Endothelial cell of umbilical vein (primary cell): ENCODE measurements around the gene GEMIN4. TPM values are rescaled to one million over a fixed set of nuclear protein-coding genes. Genes with fewer than 3 reads are reported as not detected.

ENCODE experiments used
- BruUV-seq: library from RNA; stranded (reverse); fragments of 400-500 nt; replicated peaks from 2 replicates; lab custom pipeline; 2021; lab: Mats Ljungman, UMichigan
- CTCF ChIA-PET: fragments of 300-600, 350-600 bp; sonication (Branson Sonifier 250); formaldehyde crosslinking; loops from one replicate; lab custom pipeline; 2021; ENCODE audit warnings: antibody characterized with exemption, inconsistent platforms; lab: Charles Lee
- POLR2A ChIA-PET: fragments of 300-600, 350-600 bp; sonication (Branson Sonifier 250); formaldehyde crosslinking; loops from one replicate; lab custom pipeline; 2021; ENCODE audit warnings: antibody characterized with exemption, inconsistent platforms; lab: Charles Lee
- DNase-seq: peaks from one replicate; pipeline ENCODE4 v3.0.0-alpha.2; 2011; ENCODE audit warnings: low read depth, low spot score
- FAIRE-seq: peaks from 2 replicates; lab custom pipeline; 2011; peaks lifted over from hg19 to GRCh38; lab: Jason Lieb, UNC
- H2AFZ ChIP-seq: 2 replicates; pipeline ENCODE4 v1.6.0; 2012; ENCODE audit warnings: low read depth, low read length, control low read depth, inconsistent platforms
- H3K27ac ChIP-seq: 2 replicates; pipeline ENCODE4 v1.5.1; 2011; ENCODE audit warnings: low read depth, mild to moderate bottlenecking, control low read depth, low read length, moderate library complexity; ENCODE audit not compliant: insufficient read depth
- H3K27me3 ChIP-seq, 2 experiments: 2 replicates each; pipeline versions ENCODE4 v1.6.0 to v1.6.1; 2011; ENCODE audit warnings: low read length in 2 of 2, mixed read lengths in 1 of 2; ENCODE audit not compliant: control insufficient read depth in 2 of 2, insufficient read depth in 2 of 2
- H3K36me3 ChIP-seq, 2 experiments: 2 replicates in 1 of 2; 3 replicates in 1 of 2; pipeline ENCODE4 v1.5.1; 2011; ENCODE audit warnings: low read length in 2 of 2, mild to moderate bottlenecking in 1 of 2, moderate library complexity in 1 of 2; ENCODE audit not compliant: control insufficient read depth in 2 of 2, insufficient read depth in 2 of 2; ENCODE audit errors: extremely low read depth in 1 of 2
- H3K4me1 ChIP-seq: 3 replicates; pipeline ENCODE4 v1.5.1; 2011; ENCODE audit warnings: mild to moderate bottlenecking, low read length; ENCODE audit not compliant: control insufficient read depth, insufficient read depth; ENCODE audit errors: extremely low read depth
- H3K4me2 ChIP-seq: 2 replicates; pipeline ENCODE4 v1.6.1; 2011; ENCODE audit warnings: low read length, control low read depth, mixed read lengths; ENCODE audit not compliant: insufficient read depth
- H3K4me3 ChIP-seq, 3 experiments: fragments of 200-600 bp in 1 of 3; sonication (generic), shearing (Covaris generic) in 1 of 3; replicated peaks in 1 of 3; 2 replicates each; pipeline ENCODE4 v1.5.1; 2011 to 2016; ENCODE audit warnings: control low read depth in 3 of 3, low read length in 3 of 3, mild to moderate bottlenecking in 2 of 3, inconsistent platforms in 1 of 3, low read depth in 1 of 3, moderate library complexity in 1 of 3; ENCODE audit not compliant: insufficient read depth in 1 of 3
- H3K79me2 ChIP-seq: 2 replicates; pipeline ENCODE4 v1.6.0; 2012; ENCODE audit warnings: low read length, inconsistent platforms; ENCODE audit not compliant: control insufficient read depth, insufficient read depth
- H3K9ac ChIP-seq: replicated peaks from 2 replicates; pipeline ENCODE3; 2011; ENCODE audit warnings: low read length, control low read depth; ENCODE audit not compliant: insufficient read depth; ENCODE audit errors: extremely low read depth
- H3K9me1 ChIP-seq: replicated peaks from 3 replicates; pipeline ENCODE4 v1.6.0; 2011; ENCODE audit warnings: mild to moderate bottlenecking, low read length; ENCODE audit not compliant: control insufficient read depth, insufficient read depth; ENCODE audit errors: extremely low read depth
- H3K9me3 ChIP-seq: replicated peaks from 2 replicates; pipeline ENCODE4 v1.5.1; 2012; ENCODE audit warnings: low read length, inconsistent platforms; ENCODE audit not compliant: control insufficient read depth, insufficient read depth
- H4K20me1 ChIP-seq: replicated peaks from 2 replicates; pipeline ENCODE3; 2011; ENCODE audit warnings: mild to moderate bottlenecking, low read length; ENCODE audit not compliant: control insufficient read depth, insufficient read depth; ENCODE audit errors: extremely low read depth
- EZH2 ChIP-seq: IDR thresholded peaks from 2 replicates; pipeline ENCODE4 v1.6.1; 2012; ENCODE audit warnings: borderline replicate concordance, low read depth, mild to moderate bottlenecking, moderate library complexity, low read length, inconsistent platforms; ENCODE audit not compliant: severe bottlenecking
- FOS ChIP-seq: IDR thresholded peaks from 2 replicates; pipeline ENCODE4 v1.6.1; 2011; ENCODE audit warnings: mild to moderate bottlenecking, low read length, moderate library complexity, borderline replicate concordance; ENCODE audit not compliant: insufficient read depth
- GATA2 ChIP-seq: IDR thresholded peaks from 2 replicates; pipeline ENCODE4 v1.7.0; 2011; ENCODE audit warnings: low read depth, mild to moderate bottlenecking, moderate library complexity, mixed read lengths, low read length; ENCODE audit not compliant: insufficient read length, insufficient read depth
- JUN ChIP-seq: IDR thresholded peaks from 2 replicates; pipeline ENCODE4 v1.6.1; 2011; ENCODE audit warnings: borderline replicate concordance, low read depth; ENCODE audit not compliant: insufficient read length, insufficient read depth
- MYC ChIP-seq: IDR thresholded peaks from one replicate; pipeline ENCODE4 v1.6.1; 2011; ENCODE audit warnings: mild to moderate bottlenecking, low read depth, low read length
- POLR2A ChIP-seq: IDR thresholded peaks from 2 replicates; pipeline ENCODE4 v1.6.1; 2012; ENCODE audit warnings: low read depth, mild to moderate bottlenecking, control low read depth, low read length
- POLR2AphosphoS5 ChIP-seq: IDR thresholded peaks from 2 replicates; pipeline ENCODE4 v1.6.1; 2012; ENCODE audit warnings: low read depth, mild to moderate bottlenecking, control low read depth, low read length, moderate library complexity; ENCODE audit not compliant: insufficient read depth
- dilution Hi-C: fragments of 300-500 bp; cut with MboI; formaldehyde crosslinking; loops from one replicate; pipeline ENCODE4 v1.15.0; 2019; ENCODE audit warnings: low sequenced_read_pairs; ENCODE audit not compliant: extremely low pct_ligation_motif_present
- intact Hi-C: fragments of 100-400 bp; cut with micrococcal nuclease; formaldehyde crosslinking; loops from one replicate; pipeline ENCODE4 v1.10.0; 2022
- polyA plus RNA-seq, 4 experiments: library from polyadenylated mRNA; depleted of rRNA in 3 of 4; stranded (reverse) in 3 of 4; unstranded in 1 of 4; fragments of >200 nt; gene quantifications; 2 replicates each; pipeline versions ENCODE4 v1.2.1 to v1.2.3, GENCODE V29; 2011 to 2012; ENCODE audit warnings: missing spikeins in 1 of 4
- total RNA-seq: library from RNA; stranded (reverse); gene quantifications from 2 replicates; pipeline ENCODE4 v1.2.3, GENCODE V29; 2021
- TF ChIP-seq, protein P1 (sequence below), 2 donors: IDR thresholded peaks; 1 replicate in 1 of 2; 2 replicates in 1 of 2; pipeline ENCODE4 v1.5.1; 2011; ENCODE audit warnings: low read length in 2 of 2, mild to moderate bottlenecking in 2 of 2, moderate library complexity in 2 of 2, control low read depth in 1 of 2, inconsistent platforms in 1 of 2, low read depth in 1 of 2; ENCODE audit not compliant: insufficient read depth in 1 of 2; ENCODE audit errors: extremely low read depth in 1 of 2
- TF ChIP-seq, protein P2 (sequence below): IDR thresholded peaks from 2 replicates; pipeline ENCODE4 v1.6.1; 2011; ENCODE audit not compliant: insufficient read depth, insufficient read length

Gene GEMIN4
- total and polyA plus RNA-seq, 2 donors (not counting 3 experiments of a cell fraction or from before 2014, with no cell fraction given) = 23.5 to 29.9 TPM

DNA sequence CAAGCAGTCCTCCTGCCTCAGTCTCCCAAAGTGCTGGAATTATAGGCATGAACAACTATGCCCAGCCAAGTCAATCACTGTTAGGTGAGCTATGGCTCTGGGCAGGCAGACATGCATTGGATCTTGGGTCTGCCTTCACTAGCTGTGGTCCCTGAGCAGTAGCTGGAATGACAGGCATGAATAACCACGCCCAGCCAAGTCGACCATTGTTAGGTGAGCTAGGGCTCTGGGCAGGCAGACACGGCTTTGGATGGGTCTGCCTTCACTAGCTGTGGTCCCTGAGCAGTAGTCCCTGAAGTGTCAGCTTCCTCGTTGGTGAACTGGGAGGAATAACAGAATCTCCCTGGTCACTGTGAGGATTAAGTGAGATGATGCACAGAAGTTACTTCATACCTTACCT lies 36.5 kb upstream of the GEMIN4 start:
- peaks cover 15% of the 10 kb centered on the region for H3K79me2 ChIP-seq
- no TSS peak for BruUV-seq
- intact Hi-C loops = no loop called here
- FAIRE-seq (no peak), DNase-seq (no peak)
- ChIA-PET POLR2A (interaction anchor here (0.6 to 0.7 kb wide), 2 partner anchors 114 to 121 kb away, joined by 5 to 7 read pairs; no protein-coding TSS in a partner anchor), CTCF (interaction anchor here (0.8 to 1.8 kb wide), 2 partner anchors 192 to 208 kb away, joined by 3 to 6 read pairs; partner anchors contain the start of gene TIMM22)
- H4K20me1 ChIP-seq = no peaks in the 10 kb centered on the region
- H2AFZ ChIP-seq = no peak overlapping the region
- H3K4me1 ChIP-seq = peaks cover 5% of the 10 kb centered on the region
- no peaks in the 10 kb centered on the region for H3K9me1 ChIP-seq
- dilution Hi-C loops = loop anchor here (25.0 kb wide), 1 partner anchor 199 kb away; the partner anchor contains the start of genes NXN and TIMM22
- no peak overlapping the region for H3K4me3 ChIP-seq
- no peaks in the 10 kb centered on the region for H3K9me3 ChIP-seq
- no peaks in the 10 kb centered on the region for H3K27me3 ChIP-seq
- TF ChIP-seq GATA2 = no peak
- no peak for TF ChIP-seq FOS
- no peak overlapping the region for H3K4me2 ChIP-seq
- H3K27ac ChIP-seq = no peak overlapping the region
- peaks cover 15% of the 10 kb centered on the region in 2 experiments for H3K36me3 ChIP-seq
- no peak overlapping the region for H3K9ac ChIP-seq

DNA sequence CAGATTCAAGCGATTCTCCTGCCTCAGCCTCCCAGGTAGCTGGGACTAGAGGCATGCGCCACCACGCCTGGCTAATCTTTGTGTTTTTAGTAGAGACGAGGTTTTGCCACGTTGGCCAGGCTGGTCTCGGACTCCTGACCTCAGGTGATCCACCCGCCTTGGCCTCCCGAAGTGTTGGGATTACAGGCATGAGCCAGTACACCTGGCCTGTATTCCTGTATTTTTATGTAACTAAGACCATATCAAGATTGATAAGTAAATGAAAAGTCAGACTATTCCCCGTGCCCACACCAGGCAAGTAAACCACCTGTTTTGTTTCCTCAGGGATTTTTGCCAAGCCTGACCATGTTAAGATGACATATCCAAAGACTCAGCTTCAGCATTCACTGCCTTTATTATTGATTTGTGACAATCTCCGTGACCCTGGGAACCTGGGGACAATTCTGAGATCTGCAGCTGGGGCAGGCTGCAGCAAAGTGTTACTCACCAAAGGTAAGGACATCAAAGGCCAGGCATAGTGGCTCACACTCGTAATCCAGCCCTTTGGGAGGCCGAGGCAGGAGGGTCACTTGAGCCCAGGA lies 35.7 kb upstream of the GEMIN4 start:
- H3K4me2 ChIP-seq = no peak overlapping the region
- peaks cover 12% of the 10 kb centered on the region for H3K4me1 ChIP-seq
- no peak for TF ChIP-seq GATA2
- TF ChIP-seq EZH2 = no peak
- no peak for TF ChIP-seq POLR2AphosphoS5
- TF ChIP-seq POLR2A = no peak
- TF ChIP-seq, protein P1, sequence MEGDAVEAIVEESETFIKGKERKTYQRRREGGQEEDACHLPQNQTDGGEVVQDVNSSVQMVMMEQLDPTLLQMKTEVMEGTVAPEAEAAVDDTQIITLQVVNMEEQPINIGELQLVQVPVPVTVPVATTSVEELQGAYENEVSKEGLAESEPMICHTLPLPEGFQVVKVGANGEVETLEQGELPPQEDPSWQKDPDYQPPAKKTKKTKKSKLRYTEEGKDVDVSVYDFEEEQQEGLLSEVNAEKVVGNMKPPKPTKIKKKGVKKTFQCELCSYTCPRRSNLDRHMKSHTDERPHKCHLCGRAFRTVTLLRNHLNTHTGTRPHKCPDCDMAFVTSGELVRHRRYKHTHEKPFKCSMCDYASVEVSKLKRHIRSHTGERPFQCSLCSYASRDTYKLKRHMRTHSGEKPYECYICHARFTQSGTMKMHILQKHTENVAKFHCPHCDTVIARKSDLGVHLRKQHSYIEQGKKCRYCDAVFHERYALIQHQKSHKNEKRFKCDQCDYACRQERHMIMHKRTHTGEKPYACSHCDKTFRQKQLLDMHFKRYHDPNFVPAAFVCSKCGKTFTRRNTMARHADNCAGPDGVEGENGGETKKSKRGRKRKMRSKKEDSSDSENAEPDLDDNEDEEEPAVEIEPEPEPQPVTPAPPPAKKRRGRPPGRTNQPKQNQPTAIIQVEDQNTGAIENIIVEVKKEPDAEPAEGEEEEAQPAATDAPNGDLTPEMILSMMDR (IDR thresholded peaks at IDR 0.05; ENCODE audit: extremely low read depth in 1 of 2, insufficient read depth in 1 of 2, low read depth in 1 of 2, low read length in 2 of 2) = no peak
- TF ChIP-seq MYC = no peak
- TF ChIP-seq JUN = no peak
- TF ChIP-seq FOS = no peak
- TF ChIP-seq, protein P2, sequence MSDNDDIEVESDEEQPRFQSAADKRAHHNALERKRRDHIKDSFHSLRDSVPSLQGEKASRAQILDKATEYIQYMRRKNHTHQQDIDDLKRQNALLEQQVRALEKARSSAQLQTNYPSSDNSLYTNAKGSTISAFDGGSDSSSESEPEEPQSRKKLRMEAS = no peak
- no peak overlapping the region for H3K4me3 ChIP-seq
- H3K9ac ChIP-seq = no peak overlapping the region
- H4K20me1 ChIP-seq = no peaks in the 10 kb centered on the region
- H3K9me3 ChIP-seq = no peaks in the 10 kb centered on the region
- POLR2A ChIA-PET = interaction anchor here (0.6 to 0.7 kb wide), 2 partner anchors 115 to 195 kb away, joined by 4 to 7 read pairs; no protein-coding TSS in a partner anchor
- dilution Hi-C loops (loop anchor here (25.0 kb wide), 1 partner anchor 200 kb away; the partner anchor contains the start of genes NXN and TIMM22), intact Hi-C loops (no loop called here)
- H3K27me3 ChIP-seq = no peaks in the 10 kb centered on the region
- H3K36me3 ChIP-seq = peaks cover 14% of the 10 kb centered on the region in 2 experiments
- peaks cover 23% of the 10 kb centered on the region for H3K79me2 ChIP-seq
- no peaks in the 10 kb centered on the region for H3K9me1 ChIP-seq
- H3K27ac ChIP-seq = no peak overlapping the region
- H2AFZ ChIP-seq = no peak overlapping the region
- FAIRE-seq = no peak
- DNase-seq = no peak
- CTCF ChIA-PET = interaction anchor here (1.8 to 2.7 kb wide), 2 partner anchors 193 to 209 kb away, joined by 6 to 7 read pairs; partner anchors contain the start of gene TIMM22
- BruUV-seq = no TSS peak
